ENCODE data around the gene HS3ST6.

The HS3ST6 gene

GRCh38 chr16:1950047-1950446 lies 31.8 kb upstream of the HS3ST6 start:
- no peaks in the 10 kb centered on the region for H3K36me3 ChIP-seq (ENCODE audit: insufficient read depth, low read length)
- TF ChIP-seq FOXP2 (optimal IDR thresholded peaks at IDR 0.05; ENCODE audit: control extremely low read depth, extremely low read length, insufficient read depth) (no peak), EZH2 (IDR thresholded peaks at IDR 0.05) (no peak), POLR2AphosphoS5 (IDR thresholded peaks at IDR 0.05; ENCODE audit: borderline replicate concordance, low read depth, low read length) (no peak)
- DNase-seq (ENCODE audit: low read depth, low spot score): no peak
- no peak overlapping the region for H3K9ac ChIP-seq (ENCODE audit: insufficient read length)
- H3K9me3 ChIP-seq (ENCODE audit: low read depth, low read length): no peaks in the 10 kb centered on the region
- H3K27ac ChIP-seq: no peak overlapping the region
- no peak overlapping the region for H3K4me3 ChIP-seq

- H3K27ac ChIP-seq: no peak overlapping the region
- TF ChIP-seq EZH2 (IDR thresholded peaks at IDR 0.05) (no peak), POLR2AphosphoS5 (IDR thresholded peaks at IDR 0.05; ENCODE audit: borderline replicate concordance, low read depth, low read length) (no peak), FOXP2 (optimal IDR thresholded peaks at IDR 0.05; ENCODE audit: control extremely low read depth, extremely low read length, insufficient read depth) (no peak)
- H3K9ac ChIP-seq (ENCODE audit: insufficient read length): no peak overlapping the region
These were observed 31.3 kb upstream of the HS3ST6 start for GRCh38 chr16:1949507-1949906.

GRCh38 chr16:1947369-1947670 lies 29.1 kb upstream of the HS3ST6 start:
- H3K36me3 ChIP-seq (ENCODE audit: insufficient read depth, low read length): no peaks in the 10 kb centered on the region
- no peak for TF ChIP-seq POLR2AphosphoS5 (IDR thresholded peaks at IDR 0.05; ENCODE audit: borderline replicate concordance, low read depth, low read length)
- TF ChIP-seq FOXP2 (optimal IDR thresholded peaks at IDR 0.05; ENCODE audit: control extremely low read depth, extremely low read length, insufficient read depth): no peak
- no peak for TF ChIP-seq EZH2 (IDR thresholded peaks at IDR 0.05)
- H3K9me3 ChIP-seq (ENCODE audit: low read depth, low read length): no peaks in the 10 kb centered on the region
- DNase-seq (ENCODE audit: low read depth, low spot score): no peak
- H3K27ac ChIP-seq: no peak overlapping the region
- H3K9ac ChIP-seq (ENCODE audit: insufficient read length): no peak overlapping the region
- H3K4me3 ChIP-seq: no peak overlapping the region

More at GRCh38 chr16:1949507-1949906, 31.3 kb upstream of the HS3ST6 start:
- no peak for DNase-seq (ENCODE audit: low read depth, low spot score)
- no peaks in the 10 kb centered on the region for H3K9me3 ChIP-seq (ENCODE audit: low read depth, low read length)
- no peaks in the 10 kb centered on the region for H3K36me3 ChIP-seq (ENCODE audit: insufficient read depth, low read length)
- no peak overlapping the region for H3K4me3 ChIP-seq

GRCh38 chr16:1946495-1947368 lies 28.5 kb upstream of the HS3ST6 start:
- TF ChIP-seq EZH2 (IDR thresholded peaks at IDR 0.05): no peak
- TF ChIP-seq POLR2AphosphoS5 (IDR thresholded peaks at IDR 0.05; ENCODE audit: borderline replicate concordance, low read depth, low read length): no peak
- no peak for TF ChIP-seq FOXP2 (optimal IDR thresholded peaks at IDR 0.05; ENCODE audit: control extremely low read depth, extremely low read length, insufficient read depth)
- no peak for DNase-seq (ENCODE audit: low read depth, low spot score)
- H3K4me3 ChIP-seq: no peak overlapping the region
- no peaks in the 10 kb centered on the region for H3K36me3 ChIP-seq (ENCODE audit: insufficient read depth, low read length)
- no peak overlapping the region for H3K9ac ChIP-seq (ENCODE audit: insufficient read length)
- no peak overlapping the region for H3K27ac ChIP-seq
- no peaks in the 10 kb centered on the region for H3K9me3 ChIP-seq (ENCODE audit: low read depth, low read length)

- Histone ChIP-seq H3K36me3 (ENCODE audit: insufficient read depth, low read length) (no peaks in the 10 kb centered on the region), H3K27ac (no peak overlapping the region), H3K4me3 (no peak overlapping the region), H3K9me3 (ENCODE audit: low read depth, low read length) (no peaks in the 10 kb centered on the region), H3K9ac (ENCODE audit: insufficient read length) (no peak overlapping the region)
- DNase-seq (ENCODE audit: low read depth, low spot score): no peak
- TF ChIP-seq POLR2AphosphoS5 (IDR thresholded peaks at IDR 0.05; ENCODE audit: borderline replicate concordance, low read depth, low read length) (no peak), EZH2 (IDR thresholded peaks at IDR 0.05) (no peak), FOXP2 (optimal IDR thresholded peaks at IDR 0.05; ENCODE audit: control extremely low read depth, extremely low read length, insufficient read depth) (no peak)
These were observed 27.6 kb upstream of the HS3ST6 start for GRCh38 chr16:1945559-1946391.

GRCh38 chr16:1944612-1945199 lies 26.5 kb upstream of the HS3ST6 start:
- Histone ChIP-seq H3K4me3 (no peak overlapping the region), H3K27ac (no peak overlapping the region), H3K36me3 (ENCODE audit: insufficient read depth, low read length) (no peaks in the 10 kb centered on the region), H3K9ac (ENCODE audit: insufficient read length) (no peak overlapping the region), H3K9me3 (ENCODE audit: low read depth, low read length) (no peaks in the 10 kb centered on the region)
- TF ChIP-seq EZH2 (IDR thresholded peaks at IDR 0.05) (no peak), POLR2AphosphoS5 (IDR thresholded peaks at IDR 0.05; ENCODE audit: borderline replicate concordance, low read depth, low read length) (no peak)
- no peak for DNase-seq (ENCODE audit: low read depth, low spot score)

GRCh38 chr16:1942810-1943726 lies 24.9 kb upstream of the HS3ST6 start, which contains the start of gene MSRB1:
TSS of gene MSRB1 (minus strand) at chr16:1943199. CDS start at chr16:1943156, 43 bp downstream.
- TF ChIP-seq EZH2 (IDR thresholded peaks at IDR 0.05): no peak
- TF ChIP-seq POLR2AphosphoS5 (IDR thresholded peaks at IDR 0.05; ENCODE audit: borderline replicate concordance, low read depth, low read length): peak; percentile 68; the same call in 1 of the 2 replicates
- TF ChIP-seq FOXP2 (optimal IDR thresholded peaks at IDR 0.05; ENCODE audit: control extremely low read depth, extremely low read length, insufficient read depth): no peak
- Histone ChIP-seq H3K27ac (peak within 1 kb of the TSS; percentile 17; the same call in 1 of the 2 replicates), H3K9ac (ENCODE audit: insufficient read length) (peak within 1 kb of the TSS; percentile 77), H3K9me3 (ENCODE audit: low read depth, low read length) (no peaks in the 10 kb centered on the region), H3K36me3 (ENCODE audit: insufficient read depth, low read length) (no peaks in the 10 kb centered on the region; the same call in 1 of the 2 replicates), H3K4me3 (peak within 1 kb of the TSS; percentile 96)
- peak; percentile 83 for DNase-seq (ENCODE audit: low read depth, low spot score)
